OCI-LY1 (cell line): ENCODE data around the gene SNED1.

Source experiments
- EZH2 ChIP-seq: fragments of 200-600 bp; sonication (generic), shearing (Covaris generic); IDR thresholded peaks from 2 replicates; pipeline ENCODE4 v1.8.0; 2017; ENCODE audit warnings: borderline replicate concordance, mixed run types, mild to moderate bottlenecking, antibody characterized with exemption, low read length, moderate library complexity, mixed read lengths
- TF ChIP-seq, protein P1 (sequence below): fragments of 200-600 bp; sonication (generic), shearing (Covaris generic); IDR thresholded peaks from 2 replicates; pipeline ENCODE4 v1.5.1; 2017; ENCODE audit warnings: mild to moderate bottlenecking, antibody characterized with exemption, low read length, moderate library complexity, mixed read lengths

DNA sequence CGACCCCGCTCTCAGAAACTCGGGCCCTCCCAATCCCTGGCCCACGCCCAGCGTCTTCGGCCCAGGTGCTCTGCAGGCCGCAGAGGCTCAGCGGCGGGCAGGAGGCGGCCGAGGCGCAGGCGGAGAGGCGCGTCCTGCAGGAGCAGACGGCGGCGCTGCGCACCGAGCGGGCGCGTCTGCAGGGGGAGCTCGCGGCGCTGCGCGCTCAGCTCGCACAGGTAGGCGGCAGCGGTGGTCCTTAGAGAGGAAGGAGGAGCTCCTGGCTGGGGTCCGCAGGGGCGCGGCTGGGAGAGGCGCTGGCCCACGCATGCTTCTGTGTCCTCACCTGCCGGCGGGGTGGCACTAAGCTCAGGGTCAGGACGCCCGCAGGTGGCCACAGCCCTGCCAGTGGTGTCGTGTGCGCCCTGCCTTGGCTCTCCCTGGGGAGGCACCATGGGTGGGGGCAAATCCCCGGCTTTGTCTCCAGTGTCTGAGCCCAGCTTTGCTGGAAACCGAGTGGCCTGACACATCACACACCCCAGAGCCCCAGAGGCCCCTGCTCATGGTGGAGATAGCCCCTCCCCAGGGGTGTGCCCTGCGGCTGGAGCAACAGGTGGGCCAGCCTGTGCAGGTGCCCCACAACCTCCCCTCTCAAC is 14.9 kb upstream of the SNED1 start:
- TF ChIP-seq, protein P1, sequence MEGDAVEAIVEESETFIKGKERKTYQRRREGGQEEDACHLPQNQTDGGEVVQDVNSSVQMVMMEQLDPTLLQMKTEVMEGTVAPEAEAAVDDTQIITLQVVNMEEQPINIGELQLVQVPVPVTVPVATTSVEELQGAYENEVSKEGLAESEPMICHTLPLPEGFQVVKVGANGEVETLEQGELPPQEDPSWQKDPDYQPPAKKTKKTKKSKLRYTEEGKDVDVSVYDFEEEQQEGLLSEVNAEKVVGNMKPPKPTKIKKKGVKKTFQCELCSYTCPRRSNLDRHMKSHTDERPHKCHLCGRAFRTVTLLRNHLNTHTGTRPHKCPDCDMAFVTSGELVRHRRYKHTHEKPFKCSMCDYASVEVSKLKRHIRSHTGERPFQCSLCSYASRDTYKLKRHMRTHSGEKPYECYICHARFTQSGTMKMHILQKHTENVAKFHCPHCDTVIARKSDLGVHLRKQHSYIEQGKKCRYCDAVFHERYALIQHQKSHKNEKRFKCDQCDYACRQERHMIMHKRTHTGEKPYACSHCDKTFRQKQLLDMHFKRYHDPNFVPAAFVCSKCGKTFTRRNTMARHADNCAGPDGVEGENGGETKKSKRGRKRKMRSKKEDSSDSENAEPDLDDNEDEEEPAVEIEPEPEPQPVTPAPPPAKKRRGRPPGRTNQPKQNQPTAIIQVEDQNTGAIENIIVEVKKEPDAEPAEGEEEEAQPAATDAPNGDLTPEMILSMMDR: peak; percentile 51
- no peak for TF ChIP-seq EZH2
